ENCODE measurements around the gene ASB14.

DNA sequence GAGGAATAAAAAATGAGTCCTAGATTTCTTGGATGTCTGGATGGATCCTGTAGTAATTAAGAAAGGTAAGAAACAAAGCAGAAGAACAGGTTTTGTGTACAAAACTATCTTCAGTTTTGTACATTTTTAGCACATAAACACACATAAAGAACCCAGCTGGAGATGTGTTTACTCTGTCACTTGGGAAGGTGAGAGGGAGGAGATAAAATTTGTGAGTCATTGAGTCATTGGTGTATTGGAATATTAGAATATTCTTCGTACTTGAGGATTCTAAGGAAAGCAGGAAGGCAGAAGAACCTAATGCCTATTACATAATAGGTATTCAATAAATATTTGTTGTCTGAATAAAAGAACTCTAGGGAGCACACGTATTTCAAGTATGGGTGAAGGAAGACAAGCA, 47.5 kb downstream of the ASB14 start:
- TF ChIP-seq, protein P1, sequence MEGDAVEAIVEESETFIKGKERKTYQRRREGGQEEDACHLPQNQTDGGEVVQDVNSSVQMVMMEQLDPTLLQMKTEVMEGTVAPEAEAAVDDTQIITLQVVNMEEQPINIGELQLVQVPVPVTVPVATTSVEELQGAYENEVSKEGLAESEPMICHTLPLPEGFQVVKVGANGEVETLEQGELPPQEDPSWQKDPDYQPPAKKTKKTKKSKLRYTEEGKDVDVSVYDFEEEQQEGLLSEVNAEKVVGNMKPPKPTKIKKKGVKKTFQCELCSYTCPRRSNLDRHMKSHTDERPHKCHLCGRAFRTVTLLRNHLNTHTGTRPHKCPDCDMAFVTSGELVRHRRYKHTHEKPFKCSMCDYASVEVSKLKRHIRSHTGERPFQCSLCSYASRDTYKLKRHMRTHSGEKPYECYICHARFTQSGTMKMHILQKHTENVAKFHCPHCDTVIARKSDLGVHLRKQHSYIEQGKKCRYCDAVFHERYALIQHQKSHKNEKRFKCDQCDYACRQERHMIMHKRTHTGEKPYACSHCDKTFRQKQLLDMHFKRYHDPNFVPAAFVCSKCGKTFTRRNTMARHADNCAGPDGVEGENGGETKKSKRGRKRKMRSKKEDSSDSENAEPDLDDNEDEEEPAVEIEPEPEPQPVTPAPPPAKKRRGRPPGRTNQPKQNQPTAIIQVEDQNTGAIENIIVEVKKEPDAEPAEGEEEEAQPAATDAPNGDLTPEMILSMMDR (IDR thresholded peaks at IDR 0.05) = no peak
- no peak for TF ChIP-seq POLR2A (IDR thresholded peaks at IDR 0.05)
